B cell (primary cell): Measurements from ENCODE around the gene AK9.

Experiments used
- EZH2 ChIP-seq: IDR thresholded peaks from 2 replicates; pipeline ENCODE4 v1.6.1; 2012; ENCODE audit warnings: borderline replicate concordance, low read depth, mild to moderate bottlenecking, moderate library complexity, low read length; ENCODE audit not compliant: insufficient read depth, poor library complexity, severe bottlenecking
- TF ChIP-seq, protein P1 (sequence below): fragments of 200-600 bp; IDR thresholded peaks from one replicate; pipeline ENCODE4 v1.8.0; 2022; ENCODE audit warnings: antibody characterized with exemption, mild to moderate bottlenecking

GRCh38 chr6:109693111-109693510 is 2.1 kb upstream of the AK9 start:
- TF ChIP-seq, protein P1, sequence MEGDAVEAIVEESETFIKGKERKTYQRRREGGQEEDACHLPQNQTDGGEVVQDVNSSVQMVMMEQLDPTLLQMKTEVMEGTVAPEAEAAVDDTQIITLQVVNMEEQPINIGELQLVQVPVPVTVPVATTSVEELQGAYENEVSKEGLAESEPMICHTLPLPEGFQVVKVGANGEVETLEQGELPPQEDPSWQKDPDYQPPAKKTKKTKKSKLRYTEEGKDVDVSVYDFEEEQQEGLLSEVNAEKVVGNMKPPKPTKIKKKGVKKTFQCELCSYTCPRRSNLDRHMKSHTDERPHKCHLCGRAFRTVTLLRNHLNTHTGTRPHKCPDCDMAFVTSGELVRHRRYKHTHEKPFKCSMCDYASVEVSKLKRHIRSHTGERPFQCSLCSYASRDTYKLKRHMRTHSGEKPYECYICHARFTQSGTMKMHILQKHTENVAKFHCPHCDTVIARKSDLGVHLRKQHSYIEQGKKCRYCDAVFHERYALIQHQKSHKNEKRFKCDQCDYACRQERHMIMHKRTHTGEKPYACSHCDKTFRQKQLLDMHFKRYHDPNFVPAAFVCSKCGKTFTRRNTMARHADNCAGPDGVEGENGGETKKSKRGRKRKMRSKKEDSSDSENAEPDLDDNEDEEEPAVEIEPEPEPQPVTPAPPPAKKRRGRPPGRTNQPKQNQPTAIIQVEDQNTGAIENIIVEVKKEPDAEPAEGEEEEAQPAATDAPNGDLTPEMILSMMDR, result no peak
- no peak for TF ChIP-seq EZH2
